PFSK-1 (cell line): ENCODE results near the gene ADAMTS2.

Experiments used
- POLR2AphosphoS5 ChIP-seq: IDR thresholded peaks from 2 replicates; pipeline ENCODE4 v1.6.1; 2012; ENCODE audit warnings: low read depth, mild to moderate bottlenecking, control low read depth, low read length, moderate library complexity
- REST ChIP-seq, 2 experiments: IDR thresholded peaks; 2 replicates each; pipeline versions ENCODE4 v1.6.1 to v1.8.0; 2011 to 2012; ENCODE audit warnings: low read depth in 2 of 2, low read length in 2 of 2, control low read depth in 1 of 2, inconsistent platforms in 1 of 2, mild to moderate bottlenecking in 1 of 2, moderate library complexity in 1 of 2; ENCODE audit not compliant: insufficient read depth in 1 of 2
- SIN3A ChIP-seq: IDR thresholded peaks from 2 replicates; pipeline ENCODE4 v1.6.1; 2012; ENCODE audit warnings: mild to moderate bottlenecking, low read length, moderate library complexity, borderline replicate concordance; ENCODE audit not compliant: insufficient read depth
- TAF1 ChIP-seq: IDR thresholded peaks from 2 replicates; pipeline ENCODE4 v1.6.1; 2012; ENCODE audit warnings: low read length, control low read depth, borderline replicate concordance; ENCODE audit not compliant: insufficient read depth

- no peak for TF ChIP-seq REST (IDR thresholded peaks at IDR 0.05; ENCODE audit: insufficient read depth in 1 of 2, low read depth in 2 of 2, low read length in 2 of 2)
- TF ChIP-seq TAF1: no peak
- no peak for TF ChIP-seq SIN3A
- no peak for TF ChIP-seq POLR2AphosphoS5
Measured at GRCh38 chr5:179134511-179134910, 210.8 kb downstream of the ADAMTS2 start.
